OCI-LY3 (cell line): Measurements from ENCODE around the gene JOSD1.

Experiments
- CTCF ChIP-seq: fragments of 200-600, 300-600 bp; sonication (generic); IDR thresholded peaks from 2 replicates; pipeline ENCODE4 v1.5.1; 2014; ENCODE audit warnings: antibody characterized with exemption, low read length, low read depth
- EZH2phosphoT487 ChIP-seq: fragments of 200-600 bp; shearing (Covaris generic); IDR thresholded peaks from 2 replicates; pipeline ENCODE4 v1.6.1; 2018; ENCODE audit warnings: antibody characterized with exemption, mixed run types, low read depth

GRCh38 chr22:38699143-38699542 lies 1.6 kb downstream of the JOSD1 start:
- no peak for TF ChIP-seq CTCF
- no peak for TF ChIP-seq EZH2phosphoT487
